HUES48 (cell line): ENCODE data around the gene DUSP15.

Experiments
- H3K27ac ChIP-seq: one replicate; pipeline ENCODE4 v1.7.0; 2013; ENCODE audit warnings: low read depth, low read length, inconsistent platforms
- H3K27me3 ChIP-seq: 2 replicates; pipeline ENCODE4 v1.6.1; 2013; ENCODE audit warnings: mild to moderate bottlenecking, low read length; ENCODE audit not compliant: control insufficient read depth, insufficient read depth
- H3K36me3 ChIP-seq: 2 replicates; pipeline ENCODE4 v1.6.1; 2013; ENCODE audit warnings: low read length; ENCODE audit not compliant: control insufficient read depth, insufficient read depth
- H3K4me1 ChIP-seq: 2 replicates; pipeline ENCODE4 v1.6.1; 2013; ENCODE audit warnings: mild to moderate bottlenecking, low read length; ENCODE audit not compliant: control insufficient read depth, insufficient read depth
- H3K4me3 ChIP-seq: 2 replicates; pipeline ENCODE4 v1.5.1; 2013; ENCODE audit warnings: mild to moderate bottlenecking, low read depth, low read length
- H3K9ac ChIP-seq: 2 replicates; pipeline ENCODE4 v1.6.1; 2013; ENCODE audit warnings: mild to moderate bottlenecking, low read depth, low read length, moderate library complexity
- H3K9me3 ChIP-seq: 2 replicates; pipeline ENCODE4 v1.6.1; 2013; ENCODE audit warnings: low read length; ENCODE audit not compliant: control insufficient read depth, insufficient read depth

DUSP15 gene

GRCh38 chr20:31866221-31866620, 4.1 kb downstream of the DUSP15 start:
- no peaks in the 10 kb centered on the region for H3K9me3 ChIP-seq
- no peak overlapping the region for H3K27ac ChIP-seq
- H3K4me1 ChIP-seq: 0 out of 2 replicates have a peak, but pooled peaks cover 5% of the 10 kb centered on the region
- no peaks in the 10 kb centered on the region for H3K36me3 ChIP-seq
- no peak overlapping the region for H3K4me3 ChIP-seq
- H3K9ac ChIP-seq: no peak overlapping the region
- peaks cover 26% of the 10 kb centered on the region for H3K27me3 ChIP-seq

- Histone ChIP-seq H3K36me3 (no peaks in the 10 kb centered on the region), H3K9ac (no peak overlapping the region), H3K4me3 (no peak overlapping the region), H3K27me3 (peaks cover 16% of the 10 kb centered on the region), H3K27ac (no peak overlapping the region), H3K9me3 (no peaks in the 10 kb centered on the region), H3K4me1 (peaks cover 10% of the 10 kb centered on the region; the same call in 1 of the 2 replicates)
Measured at GRCh38 chr20:31864521-31865400, 5.6 kb downstream of the DUSP15 start.

- Histone ChIP-seq H3K27me3 (peaks cover 11% of the 10 kb centered on the region), H3K4me1 (peaks cover 10% of the 10 kb centered on the region; the same call in 1 of the 2 replicates), H3K9ac (no peak overlapping the region)
Measured at GRCh38 chr20:31863296-31864085, 6.8 kb downstream of the DUSP15 start.

DNA sequence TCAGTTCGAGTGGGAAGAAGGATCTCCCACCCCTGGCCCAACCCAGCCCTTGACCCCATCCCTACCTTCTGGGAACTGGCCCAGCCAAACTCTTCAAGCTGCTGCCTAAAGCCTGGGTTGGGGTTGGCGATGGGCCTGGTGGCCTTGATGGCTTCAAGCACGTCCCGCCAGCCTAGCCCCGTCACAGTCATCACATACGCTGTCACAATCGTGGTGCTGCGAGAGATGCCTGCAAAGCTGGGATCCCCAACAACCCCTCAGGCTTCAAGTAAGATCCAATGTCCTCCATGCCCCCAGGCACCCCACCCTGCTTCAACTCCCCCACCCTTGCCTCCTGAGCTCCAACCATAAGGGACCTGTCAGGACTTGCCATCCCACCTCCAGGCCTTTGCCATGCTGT, 7.8 kb downstream of the DUSP15 start:
- H3K9me3 ChIP-seq: no peaks in the 10 kb centered on the region
- H3K4me3 ChIP-seq: peak overlapping the region; percentile 71
- no peak overlapping the region for H3K9ac ChIP-seq
- H3K4me1 ChIP-seq: peaks cover 10% of the 10 kb centered on the region; the same call in 1 of the 2 replicates
- peak overlapping the region; percentile 36 for H3K27ac ChIP-seq
- no peaks in the 10 kb centered on the region for H3K36me3 ChIP-seq
- peaks cover 11% of the 10 kb centered on the region for H3K27me3 ChIP-seq

More at GRCh38 chr20:31863296-31864085, 6.8 kb downstream of the DUSP15 start:
- Histone ChIP-seq H3K27ac (no peak overlapping the region), H3K9me3 (no peaks in the 10 kb centered on the region), H3K36me3 (no peaks in the 10 kb centered on the region), H3K4me3 (no peak overlapping the region)

DNA sequence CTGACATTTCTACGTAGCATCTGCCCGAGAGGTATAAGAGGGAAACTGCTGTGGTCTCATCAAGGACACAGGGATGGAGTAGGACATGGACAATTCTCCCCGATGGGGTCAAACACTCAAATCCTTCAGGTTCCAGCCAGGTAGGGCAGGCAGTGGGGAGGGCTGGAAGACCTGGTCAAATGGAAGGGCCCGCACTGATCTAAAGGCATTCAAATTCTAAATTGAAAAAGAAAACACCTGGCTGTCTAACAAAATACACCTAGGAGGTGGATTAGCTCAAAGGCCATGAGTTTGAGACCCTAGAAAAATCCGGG, 8.2 kb downstream of the DUSP15 start:
- Histone ChIP-seq H3K4me1 (peaks cover 10% of the 10 kb centered on the region; the same call in 1 of the 2 replicates), H3K36me3 (no peaks in the 10 kb centered on the region), H3K9ac (no peak overlapping the region), H3K27ac (peak overlapping the region; percentile 36), H3K27me3 (peaks cover 11% of the 10 kb centered on the region), H3K4me3 (peak overlapping the region; percentile 71), H3K9me3 (no peaks in the 10 kb centered on the region)

- H3K4me1 ChIP-seq: peaks cover 10% of the 10 kb centered on the region; the same call in 1 of the 2 replicates
- peak overlapping the region; percentile 67 for H3K27ac ChIP-seq
- H3K9me3 ChIP-seq: no peaks in the 10 kb centered on the region
- peaks cover 11% of the 10 kb centered on the region for H3K27me3 ChIP-seq
- no peaks in the 10 kb centered on the region for H3K36me3 ChIP-seq
- H3K9ac ChIP-seq: peak overlapping the region; percentile 48; the same call in 1 of the 2 replicates
- H3K4me3 ChIP-seq: peak overlapping the region; percentile 71
Measured at GRCh38 chr20:31861385-31862156, 8.8 kb downstream of the DUSP15 start.

GRCh38 chr20:31861135-31861384, 9.3 kb downstream of the DUSP15 start:
- H3K9ac ChIP-seq: peak overlapping the region; percentile 48; the same call in 1 of the 2 replicates
- no peaks in the 10 kb centered on the region for H3K9me3 ChIP-seq
- peak overlapping the region; percentile 71 for H3K4me3 ChIP-seq
- peaks cover 11% of the 10 kb centered on the region for H3K27me3 ChIP-seq
- H3K36me3 ChIP-seq: no peaks in the 10 kb centered on the region
- peak overlapping the region; percentile 67 for H3K27ac ChIP-seq
- peaks cover 11% of the 10 kb centered on the region; the same call in 1 of the 2 replicates for H3K4me1 ChIP-seq

DNA sequence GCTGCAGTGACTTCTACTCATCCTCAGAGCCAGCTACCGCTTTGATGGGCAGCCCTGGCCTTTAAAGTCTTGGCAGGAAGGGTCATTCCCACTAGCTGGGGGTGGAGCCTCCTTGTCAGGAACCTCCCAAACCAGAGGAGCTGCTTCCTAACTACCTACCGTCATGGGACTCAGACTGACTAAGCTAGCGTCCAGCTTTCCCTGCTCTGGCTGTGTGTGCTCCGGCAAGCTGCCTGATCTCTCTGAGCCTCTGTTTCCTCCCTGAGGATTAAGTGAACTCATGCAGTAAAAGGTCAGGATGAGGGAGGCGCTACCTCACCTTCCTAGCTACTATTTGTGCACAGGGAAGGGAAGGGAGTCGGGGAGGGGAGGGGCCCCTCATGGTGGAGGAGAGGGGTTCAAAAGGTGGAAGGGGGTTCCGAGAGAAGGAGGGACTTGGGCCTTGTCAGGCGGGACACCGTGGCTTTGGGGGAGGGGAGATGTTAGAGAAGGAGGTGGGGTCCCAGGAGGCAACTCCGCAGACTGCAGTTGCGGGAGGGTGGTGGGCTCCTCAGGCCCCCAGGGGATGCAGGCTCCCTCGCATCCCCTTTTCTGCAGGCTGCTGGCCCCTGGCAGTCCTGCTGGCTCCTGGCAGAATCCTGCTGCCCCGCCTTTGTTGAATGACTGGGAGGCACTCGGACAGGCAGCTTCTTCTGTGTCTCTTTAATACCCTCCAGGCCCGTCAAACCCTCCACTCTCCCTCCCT, 9.8 kb downstream of the DUSP15 start:
- no peak overlapping the region for H3K9ac ChIP-seq
- peaks cover 12% of the 10 kb centered on the region; the same call in 1 of the 2 replicates for H3K4me1 ChIP-seq
- no peaks in the 10 kb centered on the region for H3K9me3 ChIP-seq
- peaks cover 11% of the 10 kb centered on the region for H3K27me3 ChIP-seq
- no peaks in the 10 kb centered on the region for H3K36me3 ChIP-seq
- no peak overlapping the region for H3K27ac ChIP-seq
- H3K4me3 ChIP-seq: peak overlapping the region; percentile 71

GRCh38 chr20:31859998-31860380, 10.3 kb downstream of the DUSP15 start:
- Histone ChIP-seq H3K27me3 (peaks cover 11% of the 10 kb centered on the region), H3K9ac (no peak overlapping the region), H3K4me3 (peak overlapping the region; percentile 71; the same call in 1 of the 2 replicates), H3K36me3 (no peaks in the 10 kb centered on the region), H3K4me1 (peaks cover 12% of the 10 kb centered on the region; the same call in 1 of the 2 replicates), H3K27ac (no peak overlapping the region), H3K9me3 (no peaks in the 10 kb centered on the region)
